Caco-2 (cell line): ENCODE data around the gene LRP1. TPM values are rescaled to one million over a fixed set of nuclear protein-coding genes. Genes with fewer than 3 reads are reported as not detected.

Source experiments
- BruUV-seq: library from RNA; stranded (reverse); fragments of 400-500 nt; replicated peaks from 2 replicates; lab custom pipeline; 2021; lab: Mats Ljungman, UMichigan
- CTCF ChIA-PET: fragments of 300-600 bp; sonication (Branson Sonifier 250); formaldehyde crosslinking; loops from one replicate; lab custom pipeline; 2022; ENCODE audit warnings: antibody characterized with exemption; lab: Charles Lee
- POLR2A ChIA-PET: fragments of 300-600 bp; sonication (Branson Sonifier 250); formaldehyde crosslinking; loops from one replicate; lab custom pipeline; 2022; ENCODE audit warnings: antibody characterized with exemption; lab: Charles Lee
- DNase-seq, 2 experiments: peaks; one replicate each; pipeline versions ENCODE4 v3.0.0 to v3.0.0-alpha.2; 2020 to 2022
- H3K27me3 ChIP-seq: replicated peaks from 2 replicates; pipeline ENCODE4 v1.6.0; 2011; ENCODE audit warnings: low read length; ENCODE audit not compliant: control insufficient read depth, insufficient read depth
- H3K36me3 ChIP-seq: 2 replicates; pipeline ENCODE4 v1.5.1; 2011; ENCODE audit warnings: low read length; ENCODE audit not compliant: control insufficient read depth, insufficient read depth
- H3K4me1 ChIP-seq: fragments of 250-450 bp; sonication (Bioruptor Pico); 2 replicates; pipeline ENCODE4 v1.5.1; 2020; ENCODE audit warnings: mild to moderate bottlenecking
- H3K4me3 ChIP-seq: 2 replicates; pipeline ENCODE4 v1.5.1; 2011; ENCODE audit warnings: low read depth, mild to moderate bottlenecking, control low read depth, low read length
- H3K9me3 ChIP-seq: fragments of 250-450 bp; sonication (Bioruptor Pico); 2 replicates; pipeline ENCODE4 v1.5.1; 2020; ENCODE audit warnings: mild to moderate bottlenecking, moderate library complexity
- H3K27ac Mint-ChIP-seq: one replicate; pipeline ENCODE4 v1.8.0; 2022; ENCODE audit warnings: mixed read lengths; ENCODE audit not compliant: unreplicated experiment
- H3K27me3 Mint-ChIP-seq: one replicate; pipeline ENCODE4 v1.8.0; 2022; ENCODE audit warnings: mixed read lengths; ENCODE audit not compliant: insufficient read depth, unreplicated experiment
- H3K36me3 Mint-ChIP-seq: one replicate; pipeline ENCODE4 v1.8.0; 2022; ENCODE audit warnings: mild to moderate bottlenecking, mixed read lengths; ENCODE audit not compliant: insufficient read depth, unreplicated experiment
- H3K4me1 Mint-ChIP-seq: one replicate; pipeline ENCODE4 v1.8.0; 2022; ENCODE audit warnings: low read depth, mixed read lengths; ENCODE audit not compliant: unreplicated experiment
- H3K4me3 Mint-ChIP-seq: one replicate; pipeline ENCODE4 v1.8.0; 2022; ENCODE audit warnings: mild to moderate bottlenecking, moderate library complexity, mixed read lengths; ENCODE audit not compliant: unreplicated experiment
- H3K9me3 Mint-ChIP-seq: one replicate; pipeline ENCODE4 v1.8.0; 2022; ENCODE audit warnings: mixed read lengths; ENCODE audit not compliant: unreplicated experiment
- intact Hi-C: fragments of 100-400 bp; cut with micrococcal nuclease; formaldehyde crosslinking; loops from one replicate; pipeline ENCODE4 v1.10.0; 2022; ENCODE audit not compliant: unreplicated experiment
- total RNA-seq: library from RNA; stranded (reverse); gene quantifications from 2 replicates; pipeline ENCODE4 v1.2.3, GENCODE V29; 2022
- TF ChIP-seq, protein P1 (sequence below), 2 experiments: fragments of 200-600 bp in 1 of 2; IDR thresholded peaks; 1 replicate in 1 of 2; 2 replicates in 1 of 2; pipeline versions ENCODE4 v1.5.1 to v1.8.0; 2011 to 2022; ENCODE audit warnings: antibody characterized with exemption in 1 of 2, control low read depth in 1 of 2, inconsistent platforms in 1 of 2, low read depth in 1 of 2, low read length in 1 of 2, mild to moderate bottlenecking in 1 of 2, moderate library complexity in 1 of 2; ENCODE audit not compliant: insufficient read depth in 1 of 2, severe bottlenecking in 1 of 2, unreplicated experiment in 1 of 2

Gene LRP1
- total RNA-seq, 1 experiment from 2014 or later, result 111 TPM

DNA sequence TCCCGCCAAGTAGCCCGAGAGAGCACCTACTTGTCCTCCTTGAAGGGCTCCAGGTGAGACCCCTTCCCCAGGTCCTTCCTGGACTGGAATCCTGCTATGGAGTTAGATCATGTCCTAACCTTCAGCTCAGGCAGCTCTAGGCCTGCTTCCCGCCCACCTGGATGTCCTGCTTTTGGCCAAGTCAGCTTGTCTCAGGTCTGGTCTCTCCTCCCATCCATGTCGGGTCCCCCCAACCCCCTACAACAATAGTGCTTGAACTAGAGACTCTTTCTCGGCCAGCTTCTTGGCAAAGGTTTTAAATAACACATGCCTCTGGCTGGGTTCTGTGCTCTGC lies 35.8 kb upstream of the LRP1 start:
- no peaks in the 10 kb centered on the region for H3K27me3 ChIP-seq
- TF ChIP-seq, protein P1, sequence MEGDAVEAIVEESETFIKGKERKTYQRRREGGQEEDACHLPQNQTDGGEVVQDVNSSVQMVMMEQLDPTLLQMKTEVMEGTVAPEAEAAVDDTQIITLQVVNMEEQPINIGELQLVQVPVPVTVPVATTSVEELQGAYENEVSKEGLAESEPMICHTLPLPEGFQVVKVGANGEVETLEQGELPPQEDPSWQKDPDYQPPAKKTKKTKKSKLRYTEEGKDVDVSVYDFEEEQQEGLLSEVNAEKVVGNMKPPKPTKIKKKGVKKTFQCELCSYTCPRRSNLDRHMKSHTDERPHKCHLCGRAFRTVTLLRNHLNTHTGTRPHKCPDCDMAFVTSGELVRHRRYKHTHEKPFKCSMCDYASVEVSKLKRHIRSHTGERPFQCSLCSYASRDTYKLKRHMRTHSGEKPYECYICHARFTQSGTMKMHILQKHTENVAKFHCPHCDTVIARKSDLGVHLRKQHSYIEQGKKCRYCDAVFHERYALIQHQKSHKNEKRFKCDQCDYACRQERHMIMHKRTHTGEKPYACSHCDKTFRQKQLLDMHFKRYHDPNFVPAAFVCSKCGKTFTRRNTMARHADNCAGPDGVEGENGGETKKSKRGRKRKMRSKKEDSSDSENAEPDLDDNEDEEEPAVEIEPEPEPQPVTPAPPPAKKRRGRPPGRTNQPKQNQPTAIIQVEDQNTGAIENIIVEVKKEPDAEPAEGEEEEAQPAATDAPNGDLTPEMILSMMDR (IDR thresholded peaks at IDR 0.05; ENCODE audit: insufficient read depth in 1 of 2, low read depth in 1 of 2, low read length in 1 of 2, severe bottlenecking in 1 of 2, unreplicated experiment in 1 of 2), result no peak
- H3K4me3 Mint-ChIP-seq, result no peak overlapping the region
- peaks cover 19% of the 10 kb centered on the region for H3K4me1 Mint-ChIP-seq
- ChIA-PET POLR2A (interaction anchor here (1.3 kb wide), 1 partner anchor 14 kb away, joined by 4 read pairs; the partner anchor contains the start of gene NEMP1), CTCF (interaction anchor here (0.6 to 3.3 kb wide), 3 partner anchors 19 to 394 kb away, joined by 3 to 22 read pairs (median 19); partner anchors contain the start of gene STAT6)
- H3K36me3 Mint-ChIP-seq, result peaks cover 55% of the 10 kb centered on the region
- no peaks in the 10 kb centered on the region for H3K9me3 ChIP-seq
- H3K4me3 ChIP-seq, result no peak overlapping the region
- no peaks in the 10 kb centered on the region for H3K9me3 Mint-ChIP-seq
- no peak for DNase-seq
- H3K27ac Mint-ChIP-seq, result no peak overlapping the region
- H3K27me3 Mint-ChIP-seq, result no peaks in the 10 kb centered on the region
- peaks cover 9% of the 10 kb centered on the region for H3K36me3 ChIP-seq
- intact Hi-C loops, result no loop called here
- peaks cover 6% of the 10 kb centered on the region; the same call in 1 of the 2 replicates for H3K4me1 ChIP-seq
- no TSS peak for BruUV-seq

DNA sequence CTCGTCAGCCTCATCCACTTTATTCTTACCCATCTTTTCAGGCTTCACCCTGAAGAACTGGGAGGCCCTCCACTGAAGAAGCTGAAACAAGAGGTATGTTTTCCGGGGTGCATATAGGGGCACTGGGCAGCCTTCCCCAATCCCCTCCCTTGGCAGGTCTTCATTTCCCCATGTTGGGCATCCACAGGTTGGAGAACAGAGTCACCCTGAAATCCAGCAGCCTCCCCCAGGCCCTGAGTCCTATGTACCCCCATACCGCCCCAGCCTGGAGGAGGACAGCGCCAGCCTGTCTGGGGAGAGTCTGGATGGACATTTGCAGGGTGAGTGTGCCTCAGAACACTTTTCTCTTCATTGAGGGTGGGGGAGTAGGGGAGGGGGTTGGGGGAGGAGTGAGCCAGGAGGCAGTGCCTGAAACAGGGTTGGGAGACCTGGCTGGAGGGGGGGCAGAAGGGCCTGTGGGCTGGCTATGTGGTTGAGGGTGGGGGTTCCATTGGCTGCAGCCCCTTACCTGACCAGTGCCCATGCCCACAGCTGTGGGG lies 35.3 kb upstream of the LRP1 start:
- BruUV-seq, result no TSS peak
- intact Hi-C loops, result loop anchor here (1.0 kb wide), 1 partner anchor 24 kb away; no protein-coding TSS in a partner anchor
- Mint-ChIP-seq H3K9me3 (no peaks in the 10 kb centered on the region), H3K36me3 (peaks cover 55% of the 10 kb centered on the region), H3K27me3 (no peaks in the 10 kb centered on the region), H3K4me3 (no peak overlapping the region), H3K27ac (peak overlapping the region; percentile 71), H3K4me1 (peaks cover 19% of the 10 kb centered on the region)
- Histone ChIP-seq H3K27me3 (no peaks in the 10 kb centered on the region), H3K36me3 (peaks cover 9% of the 10 kb centered on the region), H3K4me1 (peaks cover 6% of the 10 kb centered on the region; the same call in 1 of the 2 replicates), H3K9me3 (no peaks in the 10 kb centered on the region), H3K4me3 (no peak overlapping the region)
- POLR2A ChIA-PET, result no interaction called here
- TF ChIP-seq, protein P1 (IDR thresholded peaks at IDR 0.05; ENCODE audit: insufficient read depth in 1 of 2, low read depth in 1 of 2, low read length in 1 of 2, severe bottlenecking in 1 of 2, unreplicated experiment in 1 of 2), result no peak
- CTCF ChIA-PET, result interaction anchor here (2.3 to 3.3 kb wide), 2 partner anchors 19 to 24 kb away, joined by 19 to 22 read pairs; partner anchors contain the start of gene STAT6
- DNase-seq, result no peak

DNA sequence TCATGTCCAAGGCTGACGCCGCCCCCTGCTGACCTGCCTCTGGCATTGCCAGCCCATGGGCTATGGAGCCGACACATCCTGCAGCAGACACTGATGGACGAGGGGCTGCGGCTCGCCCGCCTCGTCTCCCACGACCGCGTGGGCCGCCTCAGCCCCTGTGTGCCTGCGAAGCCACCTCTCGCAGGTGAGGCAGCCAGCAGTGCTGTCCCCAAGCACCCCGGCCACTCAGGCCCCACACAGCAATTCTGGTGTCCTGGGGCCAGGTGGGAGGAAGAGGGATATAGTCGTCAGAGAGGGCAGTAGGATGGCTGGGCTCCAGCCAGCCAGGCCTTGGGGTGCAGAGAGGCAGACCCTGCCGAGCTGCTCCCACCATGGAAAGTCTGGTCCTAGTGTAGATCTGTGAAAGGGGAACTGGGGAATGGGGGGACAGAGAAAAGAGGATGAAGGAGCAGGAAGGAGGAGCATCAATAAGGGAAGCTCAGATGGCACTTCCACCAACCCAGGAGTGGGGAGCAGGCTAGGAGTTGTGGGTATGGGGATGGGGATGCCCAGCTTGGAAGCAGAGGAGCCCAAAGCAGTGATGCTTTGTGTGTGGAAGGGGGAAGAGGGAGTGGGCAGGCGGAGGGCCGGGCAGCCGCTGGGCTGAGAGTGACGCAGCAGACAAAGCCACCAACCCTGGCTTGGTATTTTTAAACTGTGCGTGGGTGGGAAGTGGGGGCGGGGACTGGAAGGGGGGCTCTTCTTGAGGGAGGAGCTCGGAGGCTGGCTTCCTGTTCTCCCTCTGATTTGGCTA lies 34.7 kb upstream of the LRP1 start:
- BruUV-seq, result no TSS peak
- Histone ChIP-seq H3K27me3 (no peaks in the 10 kb centered on the region), H3K4me3 (no peak overlapping the region), H3K9me3 (no peaks in the 10 kb centered on the region), H3K4me1 (peaks cover 6% of the 10 kb centered on the region; the same call in 1 of the 2 replicates), H3K36me3 (peaks cover 9% of the 10 kb centered on the region)
- CTCF ChIA-PET, result interaction anchor here (0.6 to 3.3 kb wide), 4 partner anchors 18 to 393 kb away, joined by 3 to 22 read pairs (median 12); partner anchors contain the start of gene STAT6
- Mint-ChIP-seq H3K27me3 (no peaks in the 10 kb centered on the region), H3K36me3 (peaks cover 55% of the 10 kb centered on the region), H3K4me3 (peak overlapping the region; percentile 35), H3K9me3 (no peaks in the 10 kb centered on the region), H3K4me1 (peaks cover 19% of the 10 kb centered on the region), H3K27ac (peak overlapping the region; percentile 71)
- TF ChIP-seq, protein P1 (IDR thresholded peaks at IDR 0.05; ENCODE audit: insufficient read depth in 1 of 2, low read depth in 1 of 2, low read length in 1 of 2, severe bottlenecking in 1 of 2, unreplicated experiment in 1 of 2), result peak; percentile 55 to 64
- POLR2A ChIA-PET, result no interaction called here
- DNase-seq, result peak; percentile 59 to 73
- intact Hi-C loops, result loop anchor here (1.0 kb wide), 1 partner anchor 24 kb away; no protein-coding TSS in a partner anchor
